ENCODE data around the gene TEX2. TPM values are rescaled to one million over a fixed set of nuclear protein-coding genes. Genes with fewer than 3 reads are reported as not detected.
"Not testable (repeated sequence)": the region's sequence is repeated elsewhere in the genome, so short reads cannot be mapped to it uniquely, and the experiment has no call there.

TEX2 gene
- total RNA-seq, 2 donors from 2014 or later = 9.4 to 14.9 TPM

- no peak for ATAC-seq (replicated peaks)
- Mint-ChIP-seq H3K27me3 (no peaks in the 10 kb centered on the region), H3K4me3 (no peak overlapping the region), H3K9me3 (no peaks in the 10 kb centered on the region), H3K36me3 (ENCODE audit: low read depth) (no peaks in the 10 kb centered on the region), H3K4me1 (peaks cover 9% of the 10 kb centered on the region), H3K27ac (no peak overlapping the region)
Observed at GRCh38 chr17:64180089-64181073, 82.7 kb downstream of the TEX2 start.

GRCh38 chr17:64179024-64179423 is 84.0 kb downstream of the TEX2 start:
- not testable (repeated sequence) for H3K36me3 Mint-ChIP-seq (ENCODE audit: low read depth); H3K9me3 Mint-ChIP-seq; H3K4me3 Mint-ChIP-seq; ATAC-seq (replicated peaks); H3K27ac Mint-ChIP-seq; H3K4me1 Mint-ChIP-seq; H3K27me3 Mint-ChIP-seq

- ATAC-seq (replicated peaks) = no peak
- Mint-ChIP-seq H3K27ac (no peak overlapping the region), H3K4me1 (no peaks in the 10 kb centered on the region), H3K27me3 (no peaks in the 10 kb centered on the region), H3K4me3 (no peak overlapping the region), H3K36me3 (ENCODE audit: low read depth) (no peaks in the 10 kb centered on the region), H3K9me3 (no peaks in the 10 kb centered on the region)
Observed at GRCh38 chr17:64178011-64178825, 84.8 kb downstream of the TEX2 start.

GRCh38 chr17:64177311-64178010 is 85.6 kb downstream of the TEX2 start:
- Mint-ChIP-seq H3K9me3 (no peaks in the 10 kb centered on the region), H3K4me1 (no peaks in the 10 kb centered on the region), H3K36me3 (ENCODE audit: low read depth) (peaks cover 4% of the 10 kb centered on the region), H3K4me3 (no peak overlapping the region), H3K27me3 (no peaks in the 10 kb centered on the region), H3K27ac (no peak overlapping the region)
- ATAC-seq (replicated peaks) = no peak

GRCh38 chr17:64176556-64176955 is 86.5 kb downstream of the TEX2 start:
- Mint-ChIP-seq H3K27ac (no peak overlapping the region), H3K27me3 (no peaks in the 10 kb centered on the region), H3K4me3 (no peak overlapping the region), H3K36me3 (ENCODE audit: low read depth) (peaks cover 9% of the 10 kb centered on the region), H3K4me1 (no peaks in the 10 kb centered on the region), H3K9me3 (no peaks in the 10 kb centered on the region)
- ATAC-seq (replicated peaks) = no peak

GRCh38 chr17:64174686-64175456 is 88.2 kb downstream of the TEX2 start:
- no peak for ATAC-seq (replicated peaks)
- no peaks in the 10 kb centered on the region for H3K9me3 Mint-ChIP-seq
- no peak overlapping the region for H3K27ac Mint-ChIP-seq
- H3K27me3 Mint-ChIP-seq = no peaks in the 10 kb centered on the region
- no peak overlapping the region for H3K4me3 Mint-ChIP-seq
- H3K36me3 Mint-ChIP-seq (ENCODE audit: low read depth) = peaks cover 25% of the 10 kb centered on the region
- no peaks in the 10 kb centered on the region for H3K4me1 Mint-ChIP-seq

GRCh38 chr17:64173646-64174045 is 89.4 kb downstream of the TEX2 start:
- H3K36me3 Mint-ChIP-seq (ENCODE audit: low read depth) = peaks cover 31% of the 10 kb centered on the region
- ATAC-seq (replicated peaks) = no peak
- no peaks in the 10 kb centered on the region for H3K9me3 Mint-ChIP-seq
- H3K27ac Mint-ChIP-seq = no peak overlapping the region
- H3K4me3 Mint-ChIP-seq = no peak overlapping the region
- H3K4me1 Mint-ChIP-seq = no peaks in the 10 kb centered on the region
- H3K27me3 Mint-ChIP-seq = no peaks in the 10 kb centered on the region

GRCh38 chr17:64172510-64172909 is 90.5 kb downstream of the TEX2 start:
- Mint-ChIP-seq H3K27ac (no peak overlapping the region), H3K4me1 (no peaks in the 10 kb centered on the region), H3K36me3 (ENCODE audit: low read depth) (peaks cover 42% of the 10 kb centered on the region), H3K4me3 (no peak overlapping the region), H3K9me3 (no peaks in the 10 kb centered on the region), H3K27me3 (no peaks in the 10 kb centered on the region)
- ATAC-seq (replicated peaks) = no peak

GRCh38 chr17:64171041-64171440 is 92.0 kb downstream of the TEX2 start:
- no peaks in the 10 kb centered on the region for H3K27me3 Mint-ChIP-seq
- peaks cover 42% of the 10 kb centered on the region for H3K36me3 Mint-ChIP-seq (ENCODE audit: low read depth)
- no peak for ATAC-seq (replicated peaks)
- H3K4me1 Mint-ChIP-seq = no peaks in the 10 kb centered on the region
- H3K9me3 Mint-ChIP-seq = no peaks in the 10 kb centered on the region
- H3K4me3 Mint-ChIP-seq = no peak overlapping the region
- no peak overlapping the region for H3K27ac Mint-ChIP-seq

- Mint-ChIP-seq H3K9me3 (no peaks in the 10 kb centered on the region), H3K27ac (no peak overlapping the region), H3K4me3 (no peak overlapping the region), H3K36me3 (ENCODE audit: low read depth) (peaks cover 42% of the 10 kb centered on the region), H3K27me3 (no peaks in the 10 kb centered on the region), H3K4me1 (no peaks in the 10 kb centered on the region)
- no peak for ATAC-seq (replicated peaks)
Observed at GRCh38 chr17:64170286-64170685, 92.8 kb downstream of the TEX2 start.

- ATAC-seq (replicated peaks); H3K4me1 Mint-ChIP-seq; H3K4me3 Mint-ChIP-seq; H3K27ac Mint-ChIP-seq; H3K27me3 Mint-ChIP-seq; H3K9me3 Mint-ChIP-seq: not testable (repeated sequence)
- H3K36me3 Mint-ChIP-seq (ENCODE audit: low read depth) = peaks cover 40% of the 10 kb centered on the region
Observed at GRCh38 chr17:64167666-64168065, 95.4 kb downstream of the TEX2 start.

GRCh38 chr17:64166876-64167275 is 96.2 kb downstream of the TEX2 start:
- H3K9me3 Mint-ChIP-seq = no peaks in the 10 kb centered on the region
- no peaks in the 10 kb centered on the region for H3K27me3 Mint-ChIP-seq
- H3K4me1 Mint-ChIP-seq = no peaks in the 10 kb centered on the region
- H3K27ac Mint-ChIP-seq = no peak overlapping the region
- H3K4me3 Mint-ChIP-seq = no peak overlapping the region
- peaks cover 36% of the 10 kb centered on the region for H3K36me3 Mint-ChIP-seq (ENCODE audit: low read depth)
- ATAC-seq (replicated peaks) = no peak

- Mint-ChIP-seq H3K27ac (no peak overlapping the region), H3K4me3 (no peak overlapping the region)
Observed at GRCh38 chr17:64165347-64165746, 97.7 kb downstream of the TEX2 start.

More at GRCh38 chr17:64165347-64165746, 97.7 kb downstream of the TEX2 start:
- Mint-ChIP-seq H3K27me3 (no peaks in the 10 kb centered on the region), H3K9me3 (no peaks in the 10 kb centered on the region), H3K4me1 (no peaks in the 10 kb centered on the region), H3K36me3 (ENCODE audit: low read depth) (peaks cover 22% of the 10 kb centered on the region)
- ATAC-seq (replicated peaks) = no peak

All from activated T-helper 17 cell treated with anti-CD3 and anti-CD28 coated beads, Interleukin-2, amount 50 U/mL, for 72 hours (primary cell).